Endothelial cell of umbilical vein (primary cell): ENCODE data around the gene CUZD1.

Experiments used
- CTCF ChIP-seq, 2 donors: IDR thresholded peaks; 1 replicate in 1 of 2; 2 replicates in 1 of 2; pipeline ENCODE4 v1.5.1; 2011; ENCODE audit warnings: low read length in 2 of 2, mild to moderate bottlenecking in 2 of 2, moderate library complexity in 2 of 2, control low read depth in 1 of 2, inconsistent platforms in 1 of 2, low read depth in 1 of 2; ENCODE audit not compliant: insufficient read depth in 1 of 2; ENCODE audit errors: extremely low read depth in 1 of 2
- EZH2 ChIP-seq: IDR thresholded peaks from 2 replicates; pipeline ENCODE4 v1.6.1; 2012; ENCODE audit warnings: borderline replicate concordance, low read depth, mild to moderate bottlenecking, moderate library complexity, low read length, inconsistent platforms; ENCODE audit not compliant: severe bottlenecking
- GATA2 ChIP-seq: IDR thresholded peaks from 2 replicates; pipeline ENCODE4 v1.7.0; 2011; ENCODE audit warnings: low read depth, mild to moderate bottlenecking, moderate library complexity, mixed read lengths, low read length; ENCODE audit not compliant: insufficient read length, insufficient read depth
- JUN ChIP-seq: IDR thresholded peaks from 2 replicates; pipeline ENCODE4 v1.6.1; 2011; ENCODE audit warnings: borderline replicate concordance, low read depth; ENCODE audit not compliant: insufficient read length, insufficient read depth
- MAX ChIP-seq: IDR thresholded peaks from 2 replicates; pipeline ENCODE4 v1.6.1; 2011; ENCODE audit not compliant: insufficient read depth, insufficient read length
- MYC ChIP-seq: IDR thresholded peaks from one replicate; pipeline ENCODE4 v1.6.1; 2011; ENCODE audit warnings: mild to moderate bottlenecking, low read depth, low read length
- POLR2A ChIP-seq: IDR thresholded peaks from 2 replicates; pipeline ENCODE4 v1.6.1; 2012; ENCODE audit warnings: low read depth, mild to moderate bottlenecking, control low read depth, low read length
- POLR2AphosphoS5 ChIP-seq: IDR thresholded peaks from 2 replicates; pipeline ENCODE4 v1.6.1; 2012; ENCODE audit warnings: low read depth, mild to moderate bottlenecking, control low read depth, low read length, moderate library complexity; ENCODE audit not compliant: insufficient read depth

- TF ChIP-seq CTCF (IDR thresholded peaks at IDR 0.05; ENCODE audit: extremely low read depth in 1 of 2, insufficient read depth in 1 of 2, low read depth in 1 of 2, low read length in 2 of 2) (no peak), POLR2AphosphoS5 (no peak), EZH2 (no peak), POLR2A (no peak), MYC (no peak), MAX (no peak), JUN (no peak), GATA2 (no peak)
Observed at GRCh38 chr10:122877264-122877663, 31.6 kb upstream of the CUZD1 start.
